Activated CD8-positive, alpha-beta memory T cell treated with anti-CD3 and anti-CD28 coated beads for 4 hours (primary cell): ENCODE data around the gene SSH2.
"Not testable (repeated sequence)": the region's sequence is repeated elsewhere in the genome, so short reads cannot be mapped to it uniquely, and the experiment has no call there.

Experiments used
- DNase-seq, 2 donors: peaks; one replicate each; pipeline ENCODE4 v3.0.0-alpha.2; 2020; ENCODE audit warnings: low read depth in 2 of 2

The SSH2 gene

DNA sequence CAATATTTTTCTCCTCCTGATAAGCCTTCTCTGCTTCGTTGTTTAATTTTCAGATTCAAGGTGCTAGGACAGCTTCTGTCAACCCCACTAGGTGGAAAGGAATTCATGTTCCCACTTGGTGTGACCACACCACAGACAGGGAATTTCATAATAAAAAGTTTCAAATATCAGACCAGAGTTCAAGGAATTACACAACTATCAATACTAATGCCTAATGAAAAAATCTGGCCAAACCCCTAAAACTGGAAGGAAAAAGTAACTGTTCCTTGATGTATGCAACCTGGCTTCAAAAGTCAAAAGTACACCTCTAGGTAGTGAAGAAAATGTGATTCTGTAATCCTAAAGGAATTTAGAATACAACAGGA lies 219.5 kb downstream of the SSH2 start:
- no peak for DNase-seq

GRCh38 chr17:29709866-29710519 lies 220.0 kb downstream of the SSH2 start:
- no peak for DNase-seq

- no peak for DNase-seq
These were observed 222.8 kb downstream of the SSH2 start for GRCh38 chr17:29707212-29707571.

GRCh38 chr17:29706045-29706431 lies 224.0 kb downstream of the SSH2 start:
- DNase-seq = no peak

- no peak for DNase-seq
These were observed 224.6 kb downstream of the SSH2 start for GRCh38 chr17:29705386-29705785.

DNA sequence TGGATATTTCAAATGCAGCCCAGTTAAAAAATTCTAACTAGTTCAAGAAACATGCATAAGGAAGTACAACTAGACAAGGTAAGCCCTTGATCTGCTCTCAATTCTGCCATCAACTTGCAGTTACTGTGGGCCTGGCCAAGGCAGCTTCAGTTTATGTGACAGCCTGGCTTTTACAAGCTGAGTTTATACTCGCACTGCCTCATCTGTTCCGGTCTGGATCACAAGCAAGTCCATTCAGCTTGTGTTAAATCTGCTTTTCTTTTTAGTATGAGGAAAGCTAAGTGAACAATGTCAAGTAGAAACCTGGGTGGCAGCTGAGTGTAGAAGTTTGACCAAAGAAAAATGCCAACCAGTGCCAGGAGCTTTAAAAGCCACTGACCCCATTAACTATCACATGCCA lies 230.7 kb downstream of the SSH2 start:
- DNase-seq = no peak

DNA sequence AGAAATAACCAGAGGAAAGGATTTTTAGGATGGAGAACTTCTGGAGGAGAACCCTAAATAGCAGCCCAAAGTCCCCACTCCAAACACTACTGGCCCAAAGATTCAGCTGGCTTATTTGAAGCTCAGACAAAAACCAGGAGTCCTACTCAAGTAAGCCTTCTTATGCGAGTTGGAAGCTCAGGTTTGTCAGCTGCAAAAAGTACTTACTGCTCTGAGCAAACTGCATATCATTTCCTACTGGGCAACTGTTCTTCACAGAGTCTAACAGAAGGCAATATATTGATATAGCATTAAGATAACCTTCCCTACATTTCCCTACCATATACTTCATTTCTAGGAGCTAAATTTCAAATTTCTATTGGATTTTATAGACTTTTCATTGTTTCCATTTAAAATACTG lies 231.2 kb downstream of the SSH2 start:
- no peak for DNase-seq

- DNase-seq = no peak
These were observed 231.8 kb downstream of the SSH2 start for GRCh38 chr17:29698019-29698777.

DNA sequence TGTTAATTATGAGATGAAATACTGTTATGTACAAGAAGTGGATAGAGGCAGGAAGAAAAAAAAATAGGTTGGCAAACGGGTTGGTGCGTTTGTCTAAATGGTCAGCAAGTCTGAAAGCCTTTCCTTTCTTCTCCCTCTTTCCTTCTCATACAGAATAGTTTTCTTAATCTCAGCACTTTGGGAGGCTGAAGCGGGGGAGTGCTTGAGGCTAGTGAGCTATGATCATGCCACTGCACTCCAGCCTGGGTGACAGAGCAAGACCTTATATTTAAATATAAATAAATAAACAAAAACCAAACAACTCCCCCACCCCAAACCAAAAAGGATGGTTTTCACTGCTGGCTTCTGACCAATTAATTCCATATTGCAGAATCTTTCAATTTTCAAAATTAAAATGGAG lies 232.7 kb downstream of the SSH2 start:
- DNase-seq = no peak

DNA sequence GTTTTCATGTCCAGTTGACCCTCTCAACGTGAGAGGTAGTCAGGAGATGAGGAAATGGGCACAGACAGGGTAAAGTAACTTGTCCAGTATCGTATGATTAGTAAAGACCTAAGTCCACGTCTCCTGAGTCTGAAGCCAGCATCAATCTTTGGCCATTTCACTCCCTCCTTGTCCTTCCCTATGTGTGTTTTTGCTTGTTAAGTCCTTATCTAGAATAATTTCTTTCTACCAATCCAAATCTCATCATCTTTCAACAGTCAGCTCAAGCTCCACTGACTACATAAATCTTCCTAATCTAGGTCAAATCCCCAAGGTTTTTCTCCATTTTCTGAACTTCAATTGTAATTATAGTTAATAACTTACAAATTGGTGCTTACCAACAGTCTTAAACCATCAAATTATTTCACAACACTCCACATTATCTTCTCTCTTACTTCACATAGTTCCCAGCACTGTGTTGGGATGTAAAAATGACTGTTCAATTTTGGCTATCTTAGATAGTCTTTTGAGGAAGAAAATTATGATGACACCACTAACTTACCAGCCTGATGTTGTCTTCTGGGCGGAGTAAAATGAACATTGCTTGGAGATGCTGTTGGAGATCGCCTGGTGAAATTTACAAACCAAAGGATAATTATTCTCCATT lies 235.0 kb downstream of the SSH2 start:
- DNase-seq = no peak

GRCh38 chr17:29693751-29694150 lies 236.3 kb downstream of the SSH2 start:
- DNase-seq = no peak

GRCh38 chr17:29687596-29687995 lies 242.4 kb downstream of the SSH2 start:
- DNase-seq = no peak

DNA sequence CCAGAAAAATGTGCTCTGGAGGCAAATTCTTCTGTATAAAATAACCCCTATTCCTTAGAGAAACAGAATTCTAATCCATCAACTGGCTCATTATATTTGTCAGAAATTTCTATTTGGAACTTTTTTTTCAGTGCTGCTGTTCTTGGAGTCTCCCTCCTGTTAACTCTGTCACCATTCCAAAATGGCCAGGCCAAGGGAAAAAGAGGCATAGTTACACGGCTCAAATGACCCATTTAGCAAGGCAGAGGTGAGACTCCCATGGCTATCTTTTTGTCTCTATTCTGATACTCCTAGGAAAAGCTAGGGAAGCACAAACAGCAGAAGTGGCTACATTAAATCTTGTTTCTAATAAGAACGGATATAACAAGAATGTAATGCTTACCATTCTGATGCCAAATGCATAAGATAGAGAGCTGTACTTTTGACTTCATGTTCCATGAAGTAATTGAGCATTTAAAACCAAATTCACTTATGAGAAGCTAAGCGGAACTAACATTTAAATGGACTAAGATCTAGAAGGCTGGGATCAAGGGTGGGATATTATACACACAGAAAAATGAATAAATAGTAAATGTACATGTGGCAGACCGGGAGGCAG lies 242.9 kb downstream of the SSH2 start:
- no peak for DNase-seq

GRCh38 chr17:29683481-29683880 lies 246.5 kb downstream of the SSH2 start:
- no peak for DNase-seq

GRCh38 chr17:29682987-29683386 lies 247.0 kb downstream of the SSH2 start:
- no peak for DNase-seq

- DNase-seq = no peak
These were observed 248.0 kb downstream of the SSH2 start for GRCh38 chr17:29682054-29682453.

DNA sequence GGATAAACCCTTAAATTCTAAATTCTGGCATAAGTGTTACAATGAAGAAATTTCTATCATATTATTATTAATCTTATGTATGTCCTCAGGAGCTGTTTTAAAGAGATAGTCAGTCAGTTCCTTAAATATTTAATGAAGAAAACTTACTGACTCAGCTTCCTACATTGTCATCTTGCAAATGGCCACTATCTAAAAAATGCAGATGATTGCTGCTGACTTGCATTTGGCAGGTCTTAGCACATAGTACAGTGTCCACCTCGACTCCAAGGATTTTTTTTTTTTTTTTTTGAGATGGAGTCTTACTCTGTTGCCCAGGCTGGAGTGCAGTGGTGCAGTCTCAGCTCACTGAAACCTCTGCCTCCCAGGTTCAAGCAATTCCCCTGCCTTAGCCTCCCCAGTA lies 252.2 kb downstream of the SSH2 start:
- no peak for DNase-seq

- DNase-seq = no peak
These were observed 252.7 kb downstream of the SSH2 start for GRCh38 chr17:29677221-29677791.

- DNase-seq = not testable (repeated sequence)
These were observed 254.1 kb downstream of the SSH2 start for GRCh38 chr17:29675961-29676360.

- DNase-seq = no peak
These were observed 255.7 kb downstream of the SSH2 start for GRCh38 chr17:29674281-29674680.

- DNase-seq = no peak
These were observed 258.4 kb downstream of the SSH2 start for GRCh38 chr17:29671661-29672060.

- DNase-seq = no peak
These were observed 260.8 kb downstream of the SSH2 start for GRCh38 chr17:29669266-29669665.

- DNase-seq = no peak
These were observed 262.1 kb downstream of the SSH2 start for GRCh38 chr17:29667969-29668368.
